ENCODE measurements around the gene ACER2. TPM values are rescaled to one million over a fixed set of nuclear protein-coding genes. Genes with fewer than 3 reads are reported as not detected.
A peak's percentile ranks its signal among the peaks of the same experiment; 100 is the strongest.

The ACER2 gene
- total RNA-seq, 1 experiment from 2014 or later = 2.0 TPM

GRCh38 chr9:19451240-19452087, 42.7 kb downstream of the ACER2 start:
- Histone ChIP-seq H3K4me3 (ENCODE audit: insufficient read depth, low read depth, low read length) (no peak overlapping the region), H3K27me3 (ENCODE audit: control insufficient read depth, insufficient read depth, low read length) (no peaks in the 10 kb centered on the region), H3K36me3 (replicated peaks; ENCODE audit: control insufficient read depth, insufficient read depth, low read length) (no peaks in the 10 kb centered on the region)
- DNase-seq = no peak

DNA sequence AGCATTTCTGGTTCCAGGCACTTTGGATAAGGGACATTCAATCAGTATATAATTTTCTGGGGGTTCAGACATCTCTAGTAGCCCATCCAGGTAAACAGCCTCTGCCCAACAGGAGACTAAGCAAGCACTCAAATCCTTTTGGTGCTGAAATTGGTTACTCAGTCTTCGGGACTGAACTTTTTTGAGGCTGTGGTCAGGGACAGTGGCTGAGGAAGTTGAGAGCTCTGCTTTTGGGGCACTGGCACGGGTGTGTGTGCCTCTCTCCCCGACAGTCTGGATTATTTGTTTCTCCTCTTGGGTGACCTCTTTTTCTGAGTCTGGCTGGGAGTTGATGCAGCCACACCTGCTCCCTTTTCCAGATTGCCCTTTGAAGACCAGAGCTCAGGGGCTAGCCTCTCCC, 47.6 kb downstream of the ACER2 start:
- no peak overlapping the region for H3K4me3 ChIP-seq (ENCODE audit: insufficient read depth, low read depth, low read length)
- H3K36me3 ChIP-seq (replicated peaks; ENCODE audit: control insufficient read depth, insufficient read depth, low read length) = no peaks in the 10 kb centered on the region
- DNase-seq = no peak
- no peaks in the 10 kb centered on the region for H3K27me3 ChIP-seq (ENCODE audit: control insufficient read depth, insufficient read depth, low read length)

GRCh38 chr9:19456996-19457692, 48.3 kb downstream of the ACER2 start:
- peak; percentile 83 for DNase-seq
- H3K36me3 ChIP-seq (replicated peaks; ENCODE audit: control insufficient read depth, insufficient read depth, low read length) = no peaks in the 10 kb centered on the region
- no peak overlapping the region for H3K4me3 ChIP-seq (ENCODE audit: insufficient read depth, low read depth, low read length)
- H3K27me3 ChIP-seq (ENCODE audit: control insufficient read depth, insufficient read depth, low read length) = no peaks in the 10 kb centered on the region

DNA sequence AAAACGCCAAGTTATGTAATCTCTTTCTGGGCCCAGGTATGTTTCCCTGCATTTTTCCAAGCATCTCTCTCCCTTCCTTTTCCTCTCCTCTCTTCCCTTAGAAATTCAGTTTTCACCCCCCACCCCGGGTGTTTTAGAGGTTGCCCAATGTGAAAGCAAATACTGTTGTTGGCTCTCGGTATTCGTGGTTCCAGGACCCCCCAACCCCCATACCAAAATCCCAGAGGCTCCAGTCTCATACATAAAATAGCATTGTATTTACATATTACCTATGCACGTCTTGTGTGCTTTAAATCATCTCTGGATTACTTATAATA, 48.8 kb downstream of the ACER2 start:
- DNase-seq = no peak
- Histone ChIP-seq H3K36me3 (replicated peaks; ENCODE audit: control insufficient read depth, insufficient read depth, low read length) (no peaks in the 10 kb centered on the region), H3K4me3 (ENCODE audit: insufficient read depth, low read depth, low read length) (no peak overlapping the region)

DNA sequence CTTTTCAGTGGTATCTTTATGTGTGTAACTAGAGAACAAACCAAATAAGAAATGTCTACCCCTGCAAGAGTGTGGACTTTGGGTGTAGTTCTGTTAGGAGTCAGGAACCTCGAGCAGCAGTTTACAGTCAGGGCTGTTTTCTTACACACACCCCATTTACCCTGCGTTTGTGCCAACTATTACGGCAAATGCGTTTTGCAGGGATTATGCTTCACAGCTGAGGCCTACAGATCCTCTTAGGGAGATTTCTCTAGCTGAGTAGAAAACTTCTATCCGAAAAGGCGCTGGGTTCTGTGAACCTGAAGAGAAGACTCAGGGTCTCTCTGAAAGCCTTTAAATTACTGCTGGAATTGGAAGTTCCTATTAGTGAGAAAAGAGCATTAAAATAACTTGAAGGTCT, 51.4 kb downstream of the ACER2 start:
- Histone ChIP-seq H3K4me3 (ENCODE audit: insufficient read depth, low read depth, low read length) (no peak overlapping the region), H3K36me3 (replicated peaks; ENCODE audit: control insufficient read depth, insufficient read depth, low read length) (no peaks in the 10 kb centered on the region), H3K27me3 (ENCODE audit: control insufficient read depth, insufficient read depth, low read length) (no peaks in the 10 kb centered on the region; the same call in 1 of the 2 replicates)
- peak; percentile 16 for DNase-seq

More for the DNA sequence above, 48.8 kb downstream of the ACER2 start:
- H3K27me3 ChIP-seq (ENCODE audit: control insufficient read depth, insufficient read depth, low read length) = no peaks in the 10 kb centered on the region

GRCh38 chr9:19461135-19461534, 52.3 kb downstream of the ACER2 start:
- Histone ChIP-seq H3K36me3 (replicated peaks; ENCODE audit: control insufficient read depth, insufficient read depth, low read length) (no peaks in the 10 kb centered on the region), H3K27me3 (ENCODE audit: control insufficient read depth, insufficient read depth, low read length) (no peaks in the 10 kb centered on the region; the same call in 1 of the 2 replicates), H3K4me3 (ENCODE audit: insufficient read depth, low read depth, low read length) (no peak overlapping the region)
- DNase-seq = peak; percentile 17

GRCh38 chr9:19464061-19464763, 55.4 kb downstream of the ACER2 start:
- peak overlapping the region; percentile 32; the same call in 1 of the 2 replicates for H3K4me3 ChIP-seq (ENCODE audit: insufficient read depth, low read depth, low read length)
- H3K27me3 ChIP-seq (ENCODE audit: control insufficient read depth, insufficient read depth, low read length) = no peaks in the 10 kb centered on the region; the same call in 1 of the 2 replicates
- no peaks in the 10 kb centered on the region for H3K36me3 ChIP-seq (replicated peaks; ENCODE audit: control insufficient read depth, insufficient read depth, low read length)
- DNase-seq = peak; percentile 29

GRCh38 chr9:19464764-19465585, 56.2 kb downstream of the ACER2 start:
- H3K4me3 ChIP-seq (ENCODE audit: insufficient read depth, low read depth, low read length) = peak overlapping the region; percentile 32
- H3K27me3 ChIP-seq (ENCODE audit: control insufficient read depth, insufficient read depth, low read length) = no peaks in the 10 kb centered on the region; the same call in 1 of the 2 replicates
- H3K36me3 ChIP-seq (replicated peaks; ENCODE audit: control insufficient read depth, insufficient read depth, low read length) = no peaks in the 10 kb centered on the region
- peak; percentile 97 for DNase-seq

GRCh38 chr9:19465586-19466279, 56.9 kb downstream of the ACER2 start:
- DNase-seq = no peak
- Histone ChIP-seq H3K4me3 (ENCODE audit: insufficient read depth, low read depth, low read length) (no peak overlapping the region), H3K27me3 (ENCODE audit: control insufficient read depth, insufficient read depth, low read length) (no peaks in the 10 kb centered on the region; the same call in 1 of the 2 replicates), H3K36me3 (replicated peaks; ENCODE audit: control insufficient read depth, insufficient read depth, low read length) (no peaks in the 10 kb centered on the region)

DNA sequence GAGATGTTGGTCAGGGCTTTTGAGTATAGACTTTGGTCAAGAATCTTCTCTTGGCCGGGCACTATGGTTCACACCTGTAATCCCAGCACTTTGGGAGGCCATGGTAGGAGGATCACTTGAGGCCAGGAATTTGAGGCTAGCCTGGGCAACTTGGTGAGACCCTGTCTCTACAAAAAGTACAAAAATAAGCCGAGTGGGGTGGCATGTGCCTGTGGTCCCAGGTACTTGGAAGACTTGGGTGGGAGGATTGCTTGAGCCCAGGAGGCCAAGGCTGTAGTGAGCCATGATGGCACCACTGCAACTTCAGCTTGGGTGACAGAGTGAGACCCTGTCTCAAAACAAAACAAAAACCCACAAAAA, 57.5 kb downstream of the ACER2 start:
- no peak for DNase-seq
- Histone ChIP-seq H3K4me3 (ENCODE audit: insufficient read depth, low read depth, low read length) (no peak overlapping the region), H3K27me3 (ENCODE audit: control insufficient read depth, insufficient read depth, low read length) (no peaks in the 10 kb centered on the region; the same call in 1 of the 2 replicates), H3K36me3 (replicated peaks; ENCODE audit: control insufficient read depth, insufficient read depth, low read length) (no peaks in the 10 kb centered on the region)

DNA sequence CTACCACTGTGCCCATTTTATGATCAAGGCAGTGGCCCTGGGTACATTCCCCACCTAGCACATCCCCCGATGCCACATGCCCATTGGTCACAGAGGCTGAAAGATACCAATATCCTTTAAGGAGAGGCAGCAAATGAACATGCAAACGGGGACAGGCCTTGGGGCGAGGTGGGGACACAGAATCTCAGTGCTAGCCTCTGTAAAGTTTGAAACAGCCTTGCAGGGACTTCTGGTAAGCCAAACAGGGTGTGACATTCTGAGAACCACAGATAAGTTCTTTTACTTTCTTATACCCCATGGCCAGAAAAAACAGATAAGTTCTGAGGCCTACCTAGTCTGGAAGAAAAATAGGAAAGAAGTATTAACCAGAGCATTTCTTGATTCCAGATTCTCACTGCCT, 60.5 kb downstream of the ACER2 start:
- DNase-seq = no peak
- no peaks in the 10 kb centered on the region; the same call in 1 of the 2 replicates for H3K27me3 ChIP-seq (ENCODE audit: control insufficient read depth, insufficient read depth, low read length)
- no peak overlapping the region for H3K4me3 ChIP-seq (ENCODE audit: insufficient read depth, low read depth, low read length)
- no peaks in the 10 kb centered on the region for H3K36me3 ChIP-seq (replicated peaks; ENCODE audit: control insufficient read depth, insufficient read depth, low read length)

- Histone ChIP-seq H3K4me3 (ENCODE audit: insufficient read depth, low read depth, low read length) (no peak overlapping the region), H3K27me3 (ENCODE audit: control insufficient read depth, insufficient read depth, low read length) (no peaks in the 10 kb centered on the region), H3K36me3 (replicated peaks; ENCODE audit: control insufficient read depth, insufficient read depth, low read length) (no peaks in the 10 kb centered on the region)
- DNase-seq = no peak
Observed at GRCh38 chr9:19470567-19470966, 61.8 kb downstream of the ACER2 start.

- H3K4me3 ChIP-seq (ENCODE audit: insufficient read depth, low read depth, low read length) = no peak overlapping the region
- H3K27me3 ChIP-seq (ENCODE audit: control insufficient read depth, insufficient read depth, low read length) = no peaks in the 10 kb centered on the region
- no peaks in the 10 kb centered on the region for H3K36me3 ChIP-seq (replicated peaks; ENCODE audit: control insufficient read depth, insufficient read depth, low read length)
- DNase-seq = peak; percentile 2
Observed at GRCh38 chr9:19470981-19471650, 62.3 kb downstream of the ACER2 start.

Measured in H7 (cell line).